GM12801 (cell line): ENCODE data around the gene ANKMY2.

Source experiments
- TF ChIP-seq, protein P1 (sequence below): IDR thresholded peaks from one replicate; pipeline ENCODE4 v1.5.1; 2011; ENCODE audit warnings: control low read depth; ENCODE audit not compliant: insufficient read length; ENCODE audit errors: extremely low read depth

The ANKMY2 gene

DNA sequence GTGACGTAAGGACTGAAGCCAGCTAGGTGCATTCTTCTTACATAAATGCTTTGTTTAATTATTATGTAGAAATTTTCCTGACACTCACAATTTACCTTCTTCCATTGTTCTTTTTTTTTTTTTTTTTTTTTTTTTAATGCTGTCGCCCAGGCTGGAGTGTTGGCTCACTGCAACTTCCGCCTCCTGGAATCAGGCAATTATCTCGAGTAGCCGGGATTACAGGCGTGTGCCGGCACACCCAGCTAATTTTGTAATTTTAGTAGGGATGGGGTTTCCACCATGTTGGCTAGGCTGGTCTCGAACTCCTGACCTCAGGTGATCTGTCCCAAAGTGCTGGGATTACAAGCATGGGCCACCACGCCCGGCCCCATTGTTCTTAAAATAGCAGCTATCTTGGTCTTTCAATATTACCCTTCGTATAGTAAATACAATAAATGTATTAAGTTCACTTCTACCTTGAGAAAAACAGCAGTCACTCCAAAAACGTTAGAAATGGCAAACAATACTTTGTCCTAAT, 32.5 kb upstream of the ANKMY2 start:
- TF ChIP-seq, protein P1, sequence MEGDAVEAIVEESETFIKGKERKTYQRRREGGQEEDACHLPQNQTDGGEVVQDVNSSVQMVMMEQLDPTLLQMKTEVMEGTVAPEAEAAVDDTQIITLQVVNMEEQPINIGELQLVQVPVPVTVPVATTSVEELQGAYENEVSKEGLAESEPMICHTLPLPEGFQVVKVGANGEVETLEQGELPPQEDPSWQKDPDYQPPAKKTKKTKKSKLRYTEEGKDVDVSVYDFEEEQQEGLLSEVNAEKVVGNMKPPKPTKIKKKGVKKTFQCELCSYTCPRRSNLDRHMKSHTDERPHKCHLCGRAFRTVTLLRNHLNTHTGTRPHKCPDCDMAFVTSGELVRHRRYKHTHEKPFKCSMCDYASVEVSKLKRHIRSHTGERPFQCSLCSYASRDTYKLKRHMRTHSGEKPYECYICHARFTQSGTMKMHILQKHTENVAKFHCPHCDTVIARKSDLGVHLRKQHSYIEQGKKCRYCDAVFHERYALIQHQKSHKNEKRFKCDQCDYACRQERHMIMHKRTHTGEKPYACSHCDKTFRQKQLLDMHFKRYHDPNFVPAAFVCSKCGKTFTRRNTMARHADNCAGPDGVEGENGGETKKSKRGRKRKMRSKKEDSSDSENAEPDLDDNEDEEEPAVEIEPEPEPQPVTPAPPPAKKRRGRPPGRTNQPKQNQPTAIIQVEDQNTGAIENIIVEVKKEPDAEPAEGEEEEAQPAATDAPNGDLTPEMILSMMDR, result no peak

DNA sequence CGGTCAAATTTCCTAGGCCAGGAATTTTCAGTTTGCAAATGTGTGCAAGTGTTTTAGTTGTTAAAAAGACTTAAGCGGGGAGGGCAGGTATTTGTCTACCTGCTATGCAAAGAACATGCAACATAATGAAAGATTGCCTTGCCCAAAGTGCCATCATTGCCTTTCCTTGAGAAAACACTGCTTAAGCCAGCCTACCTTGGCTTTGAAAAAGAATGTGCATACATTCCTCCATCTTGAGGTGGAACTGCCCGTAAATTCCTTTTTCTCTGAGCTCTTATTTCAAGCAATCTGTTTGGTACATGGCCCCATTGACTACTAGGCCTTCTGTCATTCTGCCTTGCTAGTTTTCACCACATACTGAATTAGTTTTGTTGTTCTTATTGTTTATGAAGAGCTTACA, 29.7 kb upstream of the ANKMY2 start:
- TF ChIP-seq, protein P1, result no peak

DNA sequence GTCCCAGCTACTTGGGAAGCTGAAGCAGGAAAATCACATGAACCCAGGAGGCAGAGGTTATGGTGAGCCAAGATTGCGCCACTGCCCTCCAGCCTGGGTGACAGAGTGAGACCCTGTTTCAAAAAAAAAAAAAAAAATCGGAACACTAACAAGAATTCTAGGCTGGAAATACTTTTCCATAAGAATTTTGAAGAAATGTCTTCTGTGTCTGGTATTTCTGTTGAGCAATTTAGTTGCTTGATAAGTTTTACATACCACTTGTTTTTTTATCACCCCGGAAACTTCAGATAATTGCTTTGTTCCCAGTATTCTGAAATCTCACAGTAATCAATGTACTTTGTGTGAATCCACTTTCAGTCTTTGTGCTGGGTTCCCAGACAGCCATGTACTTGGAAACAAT, 26.3 kb upstream of the ANKMY2 start:
- TF ChIP-seq, protein P1, result no peak

DNA sequence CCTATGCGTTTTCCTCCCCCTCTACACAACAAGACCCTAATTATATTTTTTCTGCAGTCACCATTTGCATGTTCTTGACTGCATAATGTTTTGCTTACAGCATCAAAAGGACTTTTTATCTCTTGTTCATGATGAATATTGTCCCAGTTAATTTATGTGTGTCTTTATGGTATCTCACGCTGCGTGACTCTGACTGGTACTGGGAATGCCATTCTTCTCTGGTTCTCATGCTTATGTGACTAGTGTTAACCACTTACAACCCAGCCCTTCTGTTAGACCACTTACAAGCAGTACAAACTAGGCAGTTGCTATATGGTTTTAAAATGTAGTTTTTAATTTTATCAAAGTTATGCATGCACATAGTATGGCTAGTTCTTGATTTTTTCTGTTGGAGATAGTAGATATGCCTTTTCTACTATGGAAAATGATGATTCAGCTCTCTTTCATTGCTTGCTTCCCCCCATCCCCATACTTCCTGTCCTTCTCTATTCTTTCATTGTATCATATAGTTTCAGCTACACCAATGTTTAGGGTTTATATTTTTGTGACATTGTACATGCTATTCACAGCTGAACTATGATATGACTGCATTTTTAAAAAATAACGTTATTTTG, 25.3 kb upstream of the ANKMY2 start:
- TF ChIP-seq, protein P1, result no peak

DNA sequence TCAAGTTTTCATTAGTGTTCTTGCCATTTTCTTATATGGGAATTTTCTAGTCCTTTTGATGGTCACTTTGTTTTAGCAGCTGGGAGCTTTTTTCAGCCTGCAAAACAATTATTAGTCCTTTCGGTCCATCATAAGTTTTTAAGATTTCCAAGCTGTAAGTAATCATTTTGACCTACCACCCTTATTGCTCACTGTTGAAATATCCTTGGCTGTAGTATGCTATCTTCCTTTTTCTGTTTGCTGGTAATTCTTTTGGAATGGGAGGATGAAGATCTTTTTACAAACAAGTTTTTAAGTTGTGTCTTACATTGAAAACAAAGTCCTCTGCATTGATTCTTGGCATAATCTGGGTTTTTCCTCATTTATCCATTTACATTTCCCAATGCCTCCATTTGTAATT, 24.5 kb upstream of the ANKMY2 start:
- TF ChIP-seq, protein P1, result no peak

DNA sequence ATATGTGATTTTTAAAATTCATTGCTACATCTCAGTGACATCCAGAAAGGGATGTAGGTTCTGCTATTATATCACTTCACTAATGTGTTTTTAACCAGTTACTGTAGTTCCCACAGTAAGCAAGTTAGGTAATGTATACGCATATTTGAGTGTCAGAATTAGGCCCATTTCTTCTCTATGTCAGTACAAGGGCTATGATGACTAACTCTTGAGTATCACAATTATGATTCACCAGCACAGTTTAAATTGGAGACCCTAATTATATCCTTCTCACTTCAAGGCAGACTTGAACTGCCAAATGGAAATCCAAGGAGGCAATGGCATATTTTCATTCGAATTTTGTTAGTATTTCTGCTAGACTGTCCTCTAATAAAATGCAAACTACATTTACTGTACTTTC, 24.0 kb upstream of the ANKMY2 start:
- TF ChIP-seq, protein P1, result no peak

DNA sequence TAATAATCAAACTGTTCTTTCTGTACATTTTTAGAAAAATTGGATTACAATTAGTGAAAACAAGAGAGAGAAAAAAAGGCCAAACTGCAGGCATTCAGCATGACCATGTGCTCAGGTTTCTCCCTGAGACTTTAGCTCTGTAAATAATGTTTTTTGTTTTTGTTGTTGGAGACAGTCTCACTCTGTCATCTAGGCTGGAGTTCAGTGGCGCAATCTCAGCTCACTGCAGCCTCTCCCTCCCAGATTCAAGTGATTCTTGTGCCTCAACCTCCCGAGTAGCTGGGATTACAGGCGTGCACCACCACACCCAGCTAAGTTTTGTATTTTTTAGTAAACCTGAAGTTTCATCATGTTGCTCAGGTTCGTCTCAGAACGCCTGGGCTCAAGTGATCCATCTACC, 23.4 kb upstream of the ANKMY2 start:
- TF ChIP-seq, protein P1, result no peak
